ENCODE data around the gene SPIRE1. TPM values are rescaled to one million over a fixed set of nuclear protein-coding genes. Genes with fewer than 3 reads are reported as not detected.

The SPIRE1 gene
- polyA plus RNA-seq, 1 experiment, result 11.6 TPM

DNA sequence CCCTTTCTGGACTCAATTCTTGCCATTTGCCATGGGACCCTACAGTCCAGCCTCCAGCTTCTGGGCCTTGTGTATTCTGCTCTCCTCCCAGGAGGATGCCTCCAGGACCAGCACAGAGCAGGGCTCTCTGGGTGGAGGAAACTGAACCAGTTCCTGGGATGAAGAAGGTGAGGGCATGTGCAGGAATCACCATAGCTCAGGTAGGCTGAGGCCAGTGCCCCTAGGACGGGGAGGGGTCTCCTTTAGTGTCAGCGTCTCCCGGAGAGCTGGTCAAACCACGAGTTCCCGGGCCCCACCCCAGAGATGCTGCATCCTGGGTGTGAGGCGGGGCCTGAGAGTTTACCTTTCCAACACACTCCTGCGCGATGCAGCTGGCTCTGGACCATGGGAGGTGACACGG is 256.0 kb downstream of the SPIRE1 start:
- DNase-seq (ENCODE audit: low read depth), result no peak
- ChIA-PET CTCF (interaction anchor here (0.8 to 7.4 kb wide), 5 partner anchors 9 to 265 kb away, joined by 3 to 54 read pairs (median 3); partner anchors contain the start of gene SPIRE1), POLR2A (no interaction called here)
- Histone ChIP-seq H3K27me3 (ENCODE audit: control insufficient read depth, insufficient read depth, low read length) (peaks cover 3% of the 10 kb centered on the region; the same call in 1 of the 2 replicates), H3K4me3 (ENCODE audit: low read depth, low read length) (no peak overlapping the region), H3K36me3 (ENCODE audit: control insufficient read depth, insufficient read depth, low read length) (no peaks in the 10 kb centered on the region)
- TF ChIP-seq, protein P1, sequence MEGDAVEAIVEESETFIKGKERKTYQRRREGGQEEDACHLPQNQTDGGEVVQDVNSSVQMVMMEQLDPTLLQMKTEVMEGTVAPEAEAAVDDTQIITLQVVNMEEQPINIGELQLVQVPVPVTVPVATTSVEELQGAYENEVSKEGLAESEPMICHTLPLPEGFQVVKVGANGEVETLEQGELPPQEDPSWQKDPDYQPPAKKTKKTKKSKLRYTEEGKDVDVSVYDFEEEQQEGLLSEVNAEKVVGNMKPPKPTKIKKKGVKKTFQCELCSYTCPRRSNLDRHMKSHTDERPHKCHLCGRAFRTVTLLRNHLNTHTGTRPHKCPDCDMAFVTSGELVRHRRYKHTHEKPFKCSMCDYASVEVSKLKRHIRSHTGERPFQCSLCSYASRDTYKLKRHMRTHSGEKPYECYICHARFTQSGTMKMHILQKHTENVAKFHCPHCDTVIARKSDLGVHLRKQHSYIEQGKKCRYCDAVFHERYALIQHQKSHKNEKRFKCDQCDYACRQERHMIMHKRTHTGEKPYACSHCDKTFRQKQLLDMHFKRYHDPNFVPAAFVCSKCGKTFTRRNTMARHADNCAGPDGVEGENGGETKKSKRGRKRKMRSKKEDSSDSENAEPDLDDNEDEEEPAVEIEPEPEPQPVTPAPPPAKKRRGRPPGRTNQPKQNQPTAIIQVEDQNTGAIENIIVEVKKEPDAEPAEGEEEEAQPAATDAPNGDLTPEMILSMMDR (IDR thresholded peaks at IDR 0.05; ENCODE audit: insufficient read depth, low read depth, low read length), result no peak

DNA sequence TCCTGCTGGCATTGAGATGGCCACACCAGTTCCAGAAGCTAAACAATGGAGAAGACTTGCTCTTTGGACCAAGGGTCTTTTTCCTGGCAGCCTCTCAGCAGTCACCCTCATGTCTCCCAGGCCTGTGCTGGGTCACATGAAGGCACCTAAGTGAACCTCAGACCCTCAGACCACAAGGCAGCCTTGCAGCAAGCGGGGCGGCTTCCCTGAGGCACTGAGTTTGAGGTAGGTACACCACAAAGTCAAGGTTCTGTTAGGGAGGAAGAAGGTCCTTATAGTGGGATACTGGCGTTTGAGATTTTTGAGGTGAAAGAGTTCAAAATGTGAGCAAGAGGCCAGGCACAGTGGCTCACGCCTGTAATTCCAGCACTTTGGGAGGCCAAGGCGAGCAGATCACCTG is 258.7 kb downstream of the SPIRE1 start:
- TF ChIP-seq, protein P1 (IDR thresholded peaks at IDR 0.05; ENCODE audit: insufficient read depth, low read depth, low read length), result no peak
- Histone ChIP-seq H3K36me3 (ENCODE audit: control insufficient read depth, insufficient read depth, low read length) (no peaks in the 10 kb centered on the region), H3K4me3 (ENCODE audit: low read depth, low read length) (no peak overlapping the region), H3K27me3 (ENCODE audit: control insufficient read depth, insufficient read depth, low read length) (peaks cover 3% of the 10 kb centered on the region; the same call in 1 of the 2 replicates)
- DNase-seq (ENCODE audit: low read depth), result no peak
- CTCF ChIA-PET, result no interaction called here
- POLR2A ChIA-PET, result no interaction called here

DNA sequence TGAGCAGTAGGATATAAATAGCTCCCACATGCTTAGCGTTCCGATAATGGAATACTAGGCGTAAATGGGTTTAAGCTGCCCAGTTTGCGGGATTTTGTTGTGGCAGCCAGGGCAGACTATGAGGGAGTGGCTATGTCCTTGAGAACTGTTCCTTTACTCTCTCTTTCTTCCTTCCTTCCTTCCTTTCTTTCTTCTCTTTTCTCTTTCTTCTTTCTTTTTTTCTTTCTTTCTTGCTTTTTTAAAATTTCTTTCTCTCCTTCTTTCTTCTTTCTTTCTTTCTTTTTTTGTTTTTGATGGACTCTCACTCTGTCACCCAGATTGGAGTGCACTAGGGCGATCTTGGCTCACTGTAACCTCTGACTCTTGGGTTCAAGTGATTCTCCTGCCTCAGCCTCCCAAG is 259.3 kb downstream of the SPIRE1 start:
- no peak for DNase-seq (ENCODE audit: low read depth)
- ChIA-PET POLR2A (no interaction called here), CTCF (no interaction called here)
- no peaks in the 10 kb centered on the region for H3K36me3 ChIP-seq (ENCODE audit: control insufficient read depth, insufficient read depth, low read length)
- H3K27me3 ChIP-seq (ENCODE audit: control insufficient read depth, insufficient read depth, low read length), result peaks cover 3% of the 10 kb centered on the region; the same call in 1 of the 2 replicates
- no peak overlapping the region for H3K4me3 ChIP-seq (ENCODE audit: low read depth, low read length)
- TF ChIP-seq, protein P1 (IDR thresholded peaks at IDR 0.05; ENCODE audit: insufficient read depth, low read depth, low read length), result no peak

DNA sequence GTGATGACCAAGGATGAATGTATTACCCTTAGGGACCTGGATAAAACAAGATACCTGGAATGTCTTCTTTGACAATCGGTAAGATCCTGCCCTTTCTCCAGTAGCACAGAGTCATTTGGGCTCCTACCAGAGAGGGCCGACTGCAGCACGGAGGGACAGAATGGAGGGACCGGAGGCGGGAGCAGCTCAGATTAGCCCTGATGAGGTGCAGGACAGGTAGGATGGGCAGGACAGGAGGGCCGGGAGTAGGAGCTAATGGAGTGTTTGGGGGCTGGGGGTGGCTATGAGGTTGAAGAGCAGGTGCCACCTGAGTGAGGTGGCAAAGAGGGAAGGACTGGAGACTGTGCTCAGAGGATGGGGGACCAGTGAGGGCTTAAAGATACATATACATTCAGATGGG is 260.1 kb downstream of the SPIRE1 start:
- H3K36me3 ChIP-seq (ENCODE audit: control insufficient read depth, insufficient read depth, low read length), result no peaks in the 10 kb centered on the region
- TF ChIP-seq, protein P1 (IDR thresholded peaks at IDR 0.05; ENCODE audit: insufficient read depth, low read depth, low read length), result no peak
- POLR2A ChIA-PET, result no interaction called here
- CTCF ChIA-PET, result no interaction called here
- DNase-seq (ENCODE audit: low read depth), result no peak
- peaks cover 3% of the 10 kb centered on the region; the same call in 1 of the 2 replicates for H3K27me3 ChIP-seq (ENCODE audit: control insufficient read depth, insufficient read depth, low read length)
- no peak overlapping the region for H3K4me3 ChIP-seq (ENCODE audit: low read depth, low read length)

DNA sequence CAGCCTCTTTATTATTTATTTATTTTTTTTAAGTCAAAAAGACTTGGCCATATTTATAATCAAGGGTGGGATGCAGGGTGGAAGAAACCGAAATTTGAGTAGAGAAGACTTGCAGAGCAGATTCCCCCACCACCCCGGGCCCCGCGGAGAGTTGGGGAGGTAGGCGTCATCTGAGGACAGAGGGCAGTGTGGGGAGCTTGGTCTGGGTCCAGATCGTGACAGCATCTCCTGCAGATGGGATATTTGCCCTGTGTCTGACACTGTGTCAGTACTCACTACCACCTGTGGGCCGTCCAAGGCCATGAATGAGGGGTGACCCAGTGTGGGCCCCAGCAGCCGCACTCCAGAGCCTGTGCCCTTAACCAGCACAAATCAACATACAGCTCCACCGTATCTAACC is 260.7 kb downstream of the SPIRE1 start:
- Histone ChIP-seq H3K27me3 (ENCODE audit: control insufficient read depth, insufficient read depth, low read length) (peaks cover 3% of the 10 kb centered on the region; the same call in 1 of the 2 replicates), H3K4me3 (ENCODE audit: low read depth, low read length) (no peak overlapping the region), H3K36me3 (ENCODE audit: control insufficient read depth, insufficient read depth, low read length) (no peaks in the 10 kb centered on the region)
- TF ChIP-seq, protein P1 (IDR thresholded peaks at IDR 0.05; ENCODE audit: insufficient read depth, low read depth, low read length), result no peak
- no peak for DNase-seq (ENCODE audit: low read depth)
- ChIA-PET POLR2A (no interaction called here), CTCF (no interaction called here)

Small RNA genes lying within 50 kb of the gene (small RNA-seq; reads per million reads assigned to genes)
- gene RNU7-129P (ENCODE audit: insufficient read length, low read depth, low replicate concordance), result not detected

Other genes starting within 250 kb of the SPIRE1 start
- 4.0 and 6.8 TPM in 2 replicates for gene CEP76, start 44.6 kb upstream of the SPIRE1 start, polyA plus RNA-seq (2011; rRNA removed)
- 60.8 and 85.7 TPM in 2 replicates for gene PSMG2, start 44.9 kb upstream of the SPIRE1 start, polyA plus RNA-seq (2011; rRNA removed)
- 14.5 and 19.0 TPM in 2 replicates for gene PTPN2, start 226.1 kb upstream of the SPIRE1 start, polyA plus RNA-seq (2011; rRNA removed)

Data from BJ (cell line).